OCI-LY1 (cell line): ENCODE data around the gene BCL7B.

Experiments
- H2AFZ ChIP-seq: fragments of 200-600 bp; sonication (generic), shearing (Covaris generic); 2 replicates; pipeline ENCODE4 v1.6.0; 2014; ENCODE audit warnings: antibody characterized with exemption, mild to moderate bottlenecking, low read length
- H3F3A ChIP-seq: fragments of 200-600 bp; sonication (generic), shearing (Covaris generic); 2 replicates; pipeline ENCODE4 v1.6.0; 2014; ENCODE audit warnings: mild to moderate bottlenecking, antibody characterized with exemption, low read length, moderate library complexity; ENCODE audit not compliant: insufficient read depth
- H3K27ac ChIP-seq: fragments of 200-600 bp; sonication (generic); 2 replicates; pipeline ENCODE4 v1.5.1; 2014; ENCODE audit warnings: low read length, mixed run types, mild to moderate bottlenecking, low read depth; ENCODE audit not compliant: poor library complexity, severe bottlenecking
- H3K27me3 ChIP-seq: fragments of 200-600 bp; sonication (generic); 2 replicates; pipeline ENCODE4 v1.6.0; 2014; ENCODE audit warnings: antibody characterized with exemption, mild to moderate bottlenecking, low read length, moderate library complexity; ENCODE audit not compliant: insufficient read depth
- H3K36me3 ChIP-seq: fragments of 200-600 bp; sonication (generic); 2 replicates; pipeline ENCODE4 v1.6.1; 2014; ENCODE audit warnings: mild to moderate bottlenecking, antibody characterized with exemption, low read length, moderate library complexity, mixed read lengths; ENCODE audit not compliant: insufficient read depth
- H3K4me1 ChIP-seq: fragments of 200-600 bp; sonication (generic); 2 replicates; pipeline ENCODE4 v1.5.1; 2014; ENCODE audit warnings: mild to moderate bottlenecking, low read length, moderate library complexity; ENCODE audit not compliant: insufficient read depth, severe bottlenecking
- H3K4me2 ChIP-seq: fragments of 200-600 bp; sonication (generic), shearing (Covaris generic); 2 replicates; pipeline ENCODE4 v1.6.1; 2014; ENCODE audit warnings: low read length
- H3K4me3 ChIP-seq: fragments of 200-600 bp; sonication (generic); 2 replicates; pipeline ENCODE4 v1.5.1; 2014; ENCODE audit warnings: low read length, low read depth, mild to moderate bottlenecking, mixed read lengths; ENCODE audit not compliant: poor library complexity, severe bottlenecking
- H3K79me2 ChIP-seq: fragments of 200-600 bp; shearing (Covaris generic); 2 replicates; pipeline ENCODE4 v1.6.1; 2016; ENCODE audit warnings: mixed run types, low read length, mixed read lengths; ENCODE audit not compliant: insufficient read depth
- H3K9ac ChIP-seq: fragments of 200-600 bp; sonication (generic), shearing (Covaris generic); 2 replicates; pipeline ENCODE4 v1.6.1; 2014; ENCODE audit warnings: mild to moderate bottlenecking, low read length, mixed read lengths
- H3K9me2 ChIP-seq: fragments of 200-600 bp; sonication (generic), shearing (Covaris generic); 2 replicates; pipeline ENCODE4 v1.6.1; 2014; ENCODE audit warnings: low read depth, mild to moderate bottlenecking, low read length, mixed read lengths
- H3K9me3 ChIP-seq: fragments of 200-600 bp; shearing (Covaris generic); 2 replicates; pipeline ENCODE4 v1.6.1; 2014; ENCODE audit warnings: low read length, mixed read lengths
- H4K20me1 ChIP-seq: fragments of 200-600 bp; sonication (generic), shearing (Covaris generic); 2 replicates; pipeline ENCODE4 v1.6.0; 2016; ENCODE audit warnings: mild to moderate bottlenecking, low read length; ENCODE audit not compliant: insufficient read depth
- EZH2 ChIP-seq: fragments of 200-600 bp; sonication (generic), shearing (Covaris generic); IDR thresholded peaks from 2 replicates; pipeline ENCODE4 v1.8.0; 2017; ENCODE audit warnings: borderline replicate concordance, mixed run types, mild to moderate bottlenecking, antibody characterized with exemption, low read length, moderate library complexity, mixed read lengths
- TF ChIP-seq, protein P1 (sequence below): fragments of 200-600 bp; sonication (generic), shearing (Covaris generic); IDR thresholded peaks from 2 replicates; pipeline ENCODE4 v1.5.1; 2017; ENCODE audit warnings: mild to moderate bottlenecking, antibody characterized with exemption, low read length, moderate library complexity, mixed read lengths

Gene BCL7B

DNA sequence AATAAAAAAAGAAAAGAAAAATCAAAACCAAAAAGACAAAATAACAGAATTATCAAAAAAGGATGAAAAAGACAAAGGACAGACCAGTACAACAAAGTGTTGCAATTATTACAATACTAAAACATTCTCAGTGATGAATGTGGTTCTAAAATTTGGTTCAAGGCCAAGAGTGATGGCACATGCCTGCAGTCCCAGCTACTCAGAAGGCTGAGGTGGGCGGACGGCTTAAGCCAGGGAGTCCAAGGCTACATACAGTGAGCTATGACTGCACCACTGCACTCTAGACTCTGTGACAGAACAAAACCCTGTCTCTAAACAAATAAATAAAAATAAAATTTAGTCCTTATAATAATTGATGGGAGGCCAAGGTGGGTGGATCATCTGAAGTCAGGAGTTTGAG is 49.9 kb downstream of the BCL7B start:
- H3K9ac ChIP-seq: no peak overlapping the region
- H3K4me3 ChIP-seq: no peak overlapping the region
- no peaks in the 10 kb centered on the region for H3K9me2 ChIP-seq
- peaks cover 39% of the 10 kb centered on the region for H3K79me2 ChIP-seq
- no peaks in the 10 kb centered on the region for H3K27me3 ChIP-seq
- H4K20me1 ChIP-seq: 0 out of 2 replicates have a peak, but pooled peaks cover 2% of the 10 kb centered on the region
- peaks cover 97% of the 10 kb centered on the region for H3K36me3 ChIP-seq
- H3K4me2 ChIP-seq: no peak overlapping the region
- H3F3A ChIP-seq: no peaks in the 10 kb centered on the region
- no peak for TF ChIP-seq EZH2
- TF ChIP-seq, protein P1, sequence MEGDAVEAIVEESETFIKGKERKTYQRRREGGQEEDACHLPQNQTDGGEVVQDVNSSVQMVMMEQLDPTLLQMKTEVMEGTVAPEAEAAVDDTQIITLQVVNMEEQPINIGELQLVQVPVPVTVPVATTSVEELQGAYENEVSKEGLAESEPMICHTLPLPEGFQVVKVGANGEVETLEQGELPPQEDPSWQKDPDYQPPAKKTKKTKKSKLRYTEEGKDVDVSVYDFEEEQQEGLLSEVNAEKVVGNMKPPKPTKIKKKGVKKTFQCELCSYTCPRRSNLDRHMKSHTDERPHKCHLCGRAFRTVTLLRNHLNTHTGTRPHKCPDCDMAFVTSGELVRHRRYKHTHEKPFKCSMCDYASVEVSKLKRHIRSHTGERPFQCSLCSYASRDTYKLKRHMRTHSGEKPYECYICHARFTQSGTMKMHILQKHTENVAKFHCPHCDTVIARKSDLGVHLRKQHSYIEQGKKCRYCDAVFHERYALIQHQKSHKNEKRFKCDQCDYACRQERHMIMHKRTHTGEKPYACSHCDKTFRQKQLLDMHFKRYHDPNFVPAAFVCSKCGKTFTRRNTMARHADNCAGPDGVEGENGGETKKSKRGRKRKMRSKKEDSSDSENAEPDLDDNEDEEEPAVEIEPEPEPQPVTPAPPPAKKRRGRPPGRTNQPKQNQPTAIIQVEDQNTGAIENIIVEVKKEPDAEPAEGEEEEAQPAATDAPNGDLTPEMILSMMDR: no peak
- H3K9me3 ChIP-seq: no peaks in the 10 kb centered on the region
- H2AFZ ChIP-seq: no peak overlapping the region
- H3K4me1 ChIP-seq: no peaks in the 10 kb centered on the region
- no peak overlapping the region for H3K27ac ChIP-seq

DNA sequence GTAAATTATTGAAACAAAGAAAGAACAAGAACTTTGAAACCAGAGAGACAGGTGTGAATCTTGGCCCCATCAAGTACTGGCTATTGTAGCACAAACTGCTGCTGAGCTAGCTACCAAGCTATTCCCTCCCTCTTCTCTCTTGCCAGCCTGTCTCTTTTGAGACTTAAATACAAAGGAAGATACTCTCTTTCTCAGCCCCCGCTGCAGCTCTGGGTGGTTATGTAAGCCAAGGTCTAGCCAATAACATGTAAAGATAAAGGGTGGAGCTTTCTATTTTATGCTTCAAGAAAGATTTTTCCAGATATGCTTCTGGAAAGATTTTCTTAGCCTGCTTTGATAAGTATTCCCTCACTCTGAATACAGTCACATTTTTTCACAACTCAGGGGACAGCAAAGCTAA is 52.6 kb downstream of the BCL7B start:
- no peaks in the 10 kb centered on the region for H3K9me2 ChIP-seq
- H4K20me1 ChIP-seq: 0 out of 2 replicates have a peak, but pooled peaks cover 2% of the 10 kb centered on the region
- H3K36me3 ChIP-seq: peaks cover 97% of the 10 kb centered on the region
- H3K27ac ChIP-seq: no peak overlapping the region
- no peaks in the 10 kb centered on the region for H3F3A ChIP-seq
- no peaks in the 10 kb centered on the region for H3K9me3 ChIP-seq
- H3K4me3 ChIP-seq: no peak overlapping the region
- no peak for TF ChIP-seq EZH2
- TF ChIP-seq, protein P1: no peak
- H3K4me1 ChIP-seq: no peaks in the 10 kb centered on the region
- no peak overlapping the region for H3K9ac ChIP-seq
- H2AFZ ChIP-seq: no peak overlapping the region
- H3K27me3 ChIP-seq: no peaks in the 10 kb centered on the region
- H3K4me2 ChIP-seq: no peak overlapping the region
- peaks cover 17% of the 10 kb centered on the region; the same call in 1 of the 2 replicates for H3K79me2 ChIP-seq

DNA sequence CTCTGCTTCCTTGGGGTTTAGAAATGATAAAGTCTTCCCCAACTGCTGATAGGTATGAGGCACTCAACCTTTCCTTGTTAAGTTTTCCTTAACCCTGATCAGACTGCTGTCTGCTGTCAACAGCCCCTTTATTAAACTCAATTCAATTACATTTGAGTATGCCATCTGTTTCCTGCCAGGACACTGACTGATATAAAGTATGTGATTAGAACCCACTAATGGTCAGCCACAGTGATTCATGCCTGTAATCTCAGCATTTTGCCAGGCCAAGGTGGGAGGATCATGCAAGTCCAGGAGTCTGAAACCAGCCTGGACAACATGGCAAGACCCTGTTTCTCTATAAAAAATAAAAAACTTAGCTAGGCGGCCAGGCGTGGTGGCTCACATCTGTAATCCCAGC is 53.5 kb downstream of the BCL7B start:
- H3K79me2 ChIP-seq: peaks cover 17% of the 10 kb centered on the region
- TF ChIP-seq, protein P1: no peak
- TF ChIP-seq EZH2: no peak

More for the DNA sequence above, 53.5 kb downstream of the BCL7B start:
- H2AFZ ChIP-seq: no peak overlapping the region
- H3K4me3 ChIP-seq: no peak overlapping the region
- H3K4me1 ChIP-seq: no peaks in the 10 kb centered on the region
- H3K9ac ChIP-seq: no peak overlapping the region
- peaks cover 97% of the 10 kb centered on the region for H3K36me3 ChIP-seq
- no peak overlapping the region for H3K27ac ChIP-seq
- H3K27me3 ChIP-seq: no peaks in the 10 kb centered on the region
- no peaks in the 10 kb centered on the region for H3F3A ChIP-seq
- no peaks in the 10 kb centered on the region for H3K9me2 ChIP-seq
- no peaks in the 10 kb centered on the region for H3K9me3 ChIP-seq
- H4K20me1 ChIP-seq: 0 out of 2 replicates have a peak, but pooled peaks cover 2% of the 10 kb centered on the region
- no peak overlapping the region for H3K4me2 ChIP-seq
